GM10266 (cell line): ENCODE results near the gene CTF1.
"Not testable (repeated sequence)": the region's sequence is repeated elsewhere in the genome, so short reads cannot be mapped to it uniquely, and the experiment has no call there.

Source experiments
- DNase-seq: peaks from one replicate; pipeline ENCODE4 v3.0.0; 2012; ENCODE audit errors: extremely low spot score
- CTCF ChIP-seq: IDR thresholded peaks from 2 replicates; pipeline ENCODE4 v1.5.1; 2012; ENCODE audit warnings: mild to moderate bottlenecking, low read depth; ENCODE audit not compliant: control insufficient read depth, insufficient read depth; ENCODE audit errors: missing control alignments

Gene CTF1

GRCh38 chr16:30896261-30896888 lies at the start of gene CTF1:
TSS of gene CTF1 (plus strand) at chr16:30896614. CDS start at chr16:30896644, 30 bp downstream.
- no peak for DNase-seq
- TF ChIP-seq CTCF = no peak

GRCh38 chr16:30846649-30847402 lies 49.6 kb upstream of the CTF1 start:
- no peak for TF ChIP-seq CTCF
- DNase-seq = no peak

- no peak for TF ChIP-seq CTCF
- no peak for DNase-seq
Measured at GRCh38 chr16:30850246-30850645, 46.2 kb upstream of the CTF1 start.

GRCh38 chr16:30853758-30854157 lies 42.7 kb upstream of the CTF1 start:
- no peak for TF ChIP-seq CTCF
- DNase-seq = no peak

GRCh38 chr16:30858111-30858495 lies 38.3 kb upstream of the CTF1 start:
- no peak for DNase-seq
- no peak for TF ChIP-seq CTCF

GRCh38 chr16:30858829-30859423 lies 37.5 kb upstream of the CTF1 start:
- DNase-seq = no peak
- TF ChIP-seq CTCF = no peak

GRCh38 chr16:30860729-30861128 lies 35.7 kb upstream of the CTF1 start:
- not testable (repeated sequence) for DNase-seq

GRCh38 chr16:30863178-30863577 lies 33.2 kb upstream of the CTF1 start:
- not testable (repeated sequence) for DNase-seq
